GM19025 (cell line): Measurements from ENCODE around the gene HSD17B14.
"Not testable (repeated sequence)": the region's sequence is repeated elsewhere in the genome, so short reads cannot be mapped to it uniquely, and the experiment has no call there.

Experiments
- ATAC-seq: cut with Tn5 transposase; IDR thresholded peaks from one replicate; pipeline ENCODE4 v1.9.1; 2021; ENCODE audit warnings: mild to moderate bottlenecking, low read depth, moderate library complexity; ENCODE audit not compliant: unreplicated experiment

Gene HSD17B14

DNA sequence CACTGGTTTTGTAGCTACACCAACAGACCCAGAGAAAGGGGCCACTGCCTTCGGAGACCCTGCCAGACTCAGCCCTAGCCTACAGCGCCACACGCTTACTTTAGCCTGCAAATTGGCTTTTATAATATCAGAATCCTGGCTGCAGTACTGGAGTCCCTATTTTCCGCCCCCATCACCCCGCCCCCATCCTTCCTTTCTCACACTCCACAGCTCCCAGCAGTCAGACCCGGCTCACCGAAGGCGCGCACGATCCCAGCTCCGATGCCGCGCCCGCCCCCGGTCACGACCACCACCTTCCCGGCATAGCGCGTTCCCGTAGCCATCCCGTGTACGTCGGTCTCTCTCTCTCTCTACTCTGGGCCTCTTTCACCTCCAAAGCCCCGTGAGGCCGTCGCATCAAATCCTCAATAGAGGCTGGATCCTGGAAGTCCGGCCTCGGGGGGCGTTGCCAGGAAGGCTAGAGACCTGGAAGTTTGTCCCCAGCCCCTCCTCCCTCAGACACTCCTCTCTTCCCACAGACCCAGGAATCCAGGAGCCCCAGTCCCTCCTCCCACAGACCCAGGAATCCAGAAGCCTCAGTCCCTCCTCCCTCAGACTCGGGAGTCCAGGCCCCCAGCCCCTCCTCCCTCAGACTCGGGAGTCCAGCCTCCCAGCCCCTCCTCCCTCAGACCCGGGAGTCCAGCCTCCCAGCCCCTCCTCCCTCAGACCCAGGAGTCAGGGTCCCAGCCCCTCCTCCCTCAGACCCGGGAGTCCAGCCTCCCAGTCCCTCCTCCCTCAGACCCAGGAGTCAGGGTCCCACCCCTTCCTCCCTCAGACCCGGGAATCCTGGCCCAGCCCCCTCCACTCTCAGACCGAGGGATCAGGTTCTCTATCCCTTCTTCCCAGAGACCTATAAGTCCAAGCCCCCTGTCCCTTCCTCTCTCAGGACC, at the start of gene HSD17B14:
TSS of gene HSD17B14 (minus strand) at position 403 of the 929 bp plus-strand sequence. CDS start at position 323, 80 bp downstream.
- no peak for ATAC-seq

DNA sequence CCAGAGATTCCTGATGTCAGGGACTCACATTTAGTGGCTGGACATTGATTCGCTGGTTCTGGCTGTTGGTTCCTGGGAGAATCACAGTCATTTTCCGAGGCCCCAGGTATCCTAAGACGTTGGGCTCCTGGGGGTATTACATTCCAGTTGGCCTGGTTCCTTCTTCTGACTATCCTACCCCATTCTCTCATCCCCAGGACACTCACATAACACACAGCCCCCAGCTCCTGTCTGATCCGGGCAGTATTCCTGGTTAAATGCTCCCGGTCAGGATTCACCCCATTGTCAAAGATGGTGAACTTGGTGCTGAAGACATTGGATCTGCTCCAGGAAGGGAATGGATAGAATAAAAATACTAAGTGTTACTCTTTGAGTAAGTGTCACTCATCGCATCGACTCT, 47.4 kb upstream of the HSD17B14 start:
- no peak for ATAC-seq

DNA sequence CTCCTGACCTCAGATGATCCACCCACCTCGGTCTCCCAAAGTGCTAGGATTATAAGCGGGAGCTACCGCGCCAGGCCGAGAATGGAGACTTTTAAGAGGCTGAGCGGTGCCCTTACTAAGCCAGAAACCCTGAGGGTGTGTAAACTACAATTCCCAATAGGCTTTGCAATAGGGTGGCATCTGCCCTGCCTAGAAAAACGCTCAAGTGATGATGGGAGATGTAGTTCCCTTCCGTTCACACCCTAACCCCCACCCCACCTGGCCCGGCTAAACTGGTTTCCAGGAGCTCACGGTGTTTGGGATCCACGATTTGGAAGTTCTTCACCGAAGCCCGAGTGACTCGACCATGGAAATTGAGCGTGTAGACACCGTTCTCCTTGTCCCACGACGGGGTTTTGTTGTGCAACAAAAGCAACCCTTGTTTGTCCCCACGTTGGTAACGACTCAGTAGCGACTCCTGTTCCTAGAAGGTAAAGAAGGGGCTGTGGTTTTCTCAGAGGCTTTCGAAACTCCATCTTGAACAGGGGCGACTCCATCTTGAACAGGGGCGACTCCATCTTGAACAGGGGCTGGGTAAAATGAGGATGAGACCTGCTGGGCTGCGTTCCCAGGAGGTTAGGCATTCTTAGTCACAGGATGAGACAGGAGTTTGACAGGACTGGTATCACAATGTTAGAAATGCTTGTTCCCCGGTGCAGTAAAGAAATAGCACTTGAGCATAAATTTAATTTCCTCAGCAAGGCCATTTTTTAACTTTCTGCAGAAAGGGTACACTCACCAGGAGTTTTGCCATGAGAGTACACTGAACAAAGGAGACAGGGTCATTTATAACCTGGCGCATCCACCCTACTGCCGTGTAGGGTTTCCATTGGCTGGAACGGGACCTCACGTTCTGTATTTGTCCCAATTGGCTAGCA, 45.7 kb upstream of the HSD17B14 start:
- no peak for ATAC-seq

DNA sequence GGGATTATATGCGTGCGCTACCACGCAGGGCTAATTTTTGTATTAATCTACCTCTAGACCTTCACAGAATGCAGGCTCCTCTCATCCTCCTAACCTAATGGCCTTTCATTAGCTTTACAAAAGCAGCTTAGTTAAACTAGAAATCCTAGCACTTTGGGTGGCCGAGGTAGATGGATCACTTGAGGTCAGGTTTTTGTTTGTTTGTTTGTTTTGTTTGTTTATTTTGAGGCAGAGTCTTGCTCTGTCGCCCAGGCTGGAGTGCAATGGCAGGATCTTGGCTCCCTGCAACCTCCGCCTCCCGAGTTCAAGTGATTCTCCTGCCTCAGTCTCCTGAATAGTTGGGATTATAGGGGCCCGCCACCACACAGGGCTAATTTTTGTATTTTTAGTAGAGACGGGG, 43.4 kb upstream of the HSD17B14 start:
- ATAC-seq: not testable (repeated sequence)

DNA sequence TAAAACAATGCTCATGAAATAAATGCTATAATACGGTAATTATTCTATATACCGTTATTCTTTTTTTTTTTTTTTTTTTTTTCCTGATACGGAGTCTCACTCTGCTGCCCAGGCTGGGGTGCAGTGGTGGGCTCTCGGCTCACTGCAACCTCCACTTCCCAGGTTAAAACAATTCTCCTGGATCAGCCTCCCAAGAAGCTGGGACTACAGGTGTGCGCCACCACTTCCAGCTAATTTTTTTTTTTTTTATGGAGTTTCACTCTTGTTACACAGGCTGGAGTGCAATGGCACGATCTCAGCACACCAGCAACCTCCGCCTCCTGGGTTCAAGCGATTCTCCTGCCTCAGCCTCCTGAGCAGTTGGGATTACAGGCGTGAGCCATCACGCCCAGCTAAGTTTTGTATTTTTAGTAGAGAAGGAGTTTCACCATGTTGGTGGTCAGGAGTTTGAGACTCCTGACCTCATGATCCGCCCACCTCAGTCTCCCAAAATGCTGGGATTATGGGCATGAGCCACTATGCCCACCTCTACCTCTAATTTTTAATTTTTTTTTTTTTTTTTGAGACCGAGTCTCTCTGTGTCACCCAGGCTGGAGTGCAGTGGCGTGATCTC, 42.8 kb upstream of the HSD17B14 start:
- ATAC-seq: no peak

DNA sequence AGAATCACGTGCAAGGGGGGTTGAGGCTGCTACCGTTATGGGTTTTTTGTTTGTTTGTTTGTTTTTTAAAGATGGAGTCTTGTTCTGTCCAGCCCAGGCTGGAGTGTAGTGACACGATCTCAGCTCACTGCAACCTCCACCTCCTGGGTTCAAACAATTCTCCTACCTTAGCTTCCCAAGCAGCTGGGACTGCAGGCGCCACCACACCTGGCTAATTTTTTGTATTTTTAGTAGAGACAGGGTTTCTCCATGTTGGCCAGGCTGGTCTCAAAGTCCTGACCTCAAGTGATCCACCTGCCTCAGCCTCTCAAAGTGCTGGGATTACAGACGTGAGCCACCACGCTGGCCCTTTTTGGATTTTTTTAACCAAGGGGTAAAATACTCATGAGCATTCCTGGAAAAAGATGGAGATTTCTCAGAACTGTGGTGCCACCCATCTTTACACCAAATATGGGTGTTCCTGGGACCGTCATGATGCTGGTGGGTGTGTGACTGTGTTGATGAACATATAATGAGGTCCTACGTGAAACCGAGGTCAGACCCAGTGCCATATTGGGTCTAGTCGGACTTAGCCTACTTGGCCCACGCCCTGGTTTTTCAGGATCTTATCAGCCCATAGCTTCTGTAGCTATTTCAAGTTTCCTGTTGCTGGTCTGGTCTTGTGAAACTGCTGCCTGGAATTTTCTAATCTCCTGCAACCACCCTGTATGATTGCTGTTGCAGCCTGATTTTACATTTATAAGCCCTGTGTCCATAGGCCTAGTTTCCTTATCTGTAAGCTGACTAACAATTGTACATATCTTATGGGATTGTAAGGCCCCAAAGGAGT, 42.1 kb upstream of the HSD17B14 start:
- no peak for ATAC-seq

DNA sequence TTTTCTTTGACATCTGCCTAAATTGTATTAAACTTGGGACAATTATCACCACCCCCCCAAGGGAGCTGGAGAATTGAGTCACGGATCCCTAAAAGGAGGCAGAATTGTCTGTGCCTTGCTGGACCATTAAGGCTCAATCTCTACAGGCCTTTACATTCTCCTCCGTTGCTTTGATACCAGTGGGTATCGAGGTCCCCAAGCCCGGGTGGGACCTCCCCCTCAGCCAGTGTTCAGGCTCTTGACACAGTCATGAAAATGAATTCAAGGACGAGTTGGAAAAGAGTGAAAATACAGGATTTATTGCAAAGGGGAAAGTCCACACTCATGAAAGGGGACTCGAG, 41.5 kb upstream of the HSD17B14 start:
- ATAC-seq: no peak

DNA sequence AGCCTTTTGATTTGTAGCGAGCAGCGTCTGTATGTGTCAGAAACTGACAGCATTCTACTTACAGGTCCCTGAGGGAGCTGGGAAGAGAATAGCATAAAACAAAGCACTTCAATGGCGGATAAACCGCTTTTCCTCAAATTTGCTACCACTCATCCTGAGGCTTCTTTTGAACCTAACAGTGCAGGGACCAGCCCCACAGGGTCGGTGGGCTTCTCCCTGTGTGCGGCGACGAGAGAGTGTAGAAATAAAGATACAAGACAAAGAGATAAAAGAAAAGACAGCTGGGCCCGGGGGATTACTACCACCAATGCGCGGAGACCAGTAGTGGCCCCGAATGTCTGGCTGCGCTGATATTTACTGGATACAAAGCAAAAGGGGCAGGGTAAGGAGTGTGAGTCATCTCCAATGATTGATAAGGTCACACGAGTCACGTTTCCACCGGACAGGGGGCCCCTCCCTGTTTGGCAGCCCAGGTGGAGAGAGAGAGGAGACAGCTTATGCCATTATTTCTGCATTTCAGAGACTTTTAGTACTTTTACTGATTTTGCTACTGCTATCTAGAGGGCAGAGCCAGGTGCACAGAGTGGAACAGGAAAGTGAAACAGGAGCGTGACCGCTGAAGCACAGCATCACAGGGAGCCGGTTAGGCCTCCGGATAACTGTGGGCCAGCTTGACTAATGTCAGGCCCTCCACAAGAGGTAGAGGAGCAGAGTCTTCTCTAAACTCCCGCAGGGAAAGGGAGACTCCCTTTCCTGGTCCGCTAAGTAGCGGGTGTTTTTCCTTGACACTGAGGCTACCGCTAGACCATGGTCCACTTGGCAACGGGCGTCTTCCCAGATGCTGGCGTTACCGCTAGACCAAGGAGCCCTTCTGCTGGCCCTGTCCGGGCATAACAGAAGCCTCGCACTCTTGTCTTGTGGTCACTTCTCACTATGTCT, 40.0 kb upstream of the HSD17B14 start:
- ATAC-seq: not testable (repeated sequence)

DNA sequence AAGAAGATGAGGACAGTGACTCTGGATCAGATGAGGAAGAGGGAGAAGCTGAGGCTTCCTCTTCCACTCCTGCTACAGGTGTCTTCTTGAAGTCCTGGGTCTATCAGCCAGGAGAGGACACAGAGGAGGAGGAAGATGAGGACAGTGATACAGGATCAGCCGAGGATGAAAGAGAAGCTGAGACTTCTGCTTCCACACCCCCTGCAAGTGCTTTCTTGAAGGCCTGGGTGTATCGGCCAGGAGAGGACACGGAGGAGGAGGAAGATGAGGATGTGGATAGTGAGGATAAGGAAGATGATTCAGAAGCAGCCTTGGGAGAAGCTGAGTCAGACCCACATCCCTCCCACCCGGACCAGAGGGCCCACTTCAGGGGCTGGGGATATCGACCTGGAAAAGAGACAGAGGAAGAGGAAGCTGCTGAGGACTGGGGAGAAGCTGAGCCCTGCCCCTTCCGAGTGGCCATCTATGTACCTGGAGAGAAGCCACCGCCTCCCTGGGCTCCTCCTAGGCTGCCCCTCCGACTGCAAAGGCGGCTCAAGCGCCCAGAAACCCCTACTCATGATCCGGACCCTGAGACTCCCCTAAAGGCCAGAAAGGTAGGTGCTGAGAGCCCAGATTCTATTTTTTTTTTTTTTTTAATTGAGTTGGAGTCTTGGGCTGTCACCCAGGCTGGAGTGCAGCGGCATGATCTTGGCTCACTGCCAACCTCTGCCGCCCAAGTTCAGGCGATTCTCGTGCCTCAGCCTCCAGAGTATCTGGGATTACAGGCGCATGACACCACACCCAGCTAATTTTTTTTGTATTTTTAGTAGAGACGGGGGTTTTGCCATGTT, 38.2 kb upstream of the HSD17B14 start:
- no peak for ATAC-seq

DNA sequence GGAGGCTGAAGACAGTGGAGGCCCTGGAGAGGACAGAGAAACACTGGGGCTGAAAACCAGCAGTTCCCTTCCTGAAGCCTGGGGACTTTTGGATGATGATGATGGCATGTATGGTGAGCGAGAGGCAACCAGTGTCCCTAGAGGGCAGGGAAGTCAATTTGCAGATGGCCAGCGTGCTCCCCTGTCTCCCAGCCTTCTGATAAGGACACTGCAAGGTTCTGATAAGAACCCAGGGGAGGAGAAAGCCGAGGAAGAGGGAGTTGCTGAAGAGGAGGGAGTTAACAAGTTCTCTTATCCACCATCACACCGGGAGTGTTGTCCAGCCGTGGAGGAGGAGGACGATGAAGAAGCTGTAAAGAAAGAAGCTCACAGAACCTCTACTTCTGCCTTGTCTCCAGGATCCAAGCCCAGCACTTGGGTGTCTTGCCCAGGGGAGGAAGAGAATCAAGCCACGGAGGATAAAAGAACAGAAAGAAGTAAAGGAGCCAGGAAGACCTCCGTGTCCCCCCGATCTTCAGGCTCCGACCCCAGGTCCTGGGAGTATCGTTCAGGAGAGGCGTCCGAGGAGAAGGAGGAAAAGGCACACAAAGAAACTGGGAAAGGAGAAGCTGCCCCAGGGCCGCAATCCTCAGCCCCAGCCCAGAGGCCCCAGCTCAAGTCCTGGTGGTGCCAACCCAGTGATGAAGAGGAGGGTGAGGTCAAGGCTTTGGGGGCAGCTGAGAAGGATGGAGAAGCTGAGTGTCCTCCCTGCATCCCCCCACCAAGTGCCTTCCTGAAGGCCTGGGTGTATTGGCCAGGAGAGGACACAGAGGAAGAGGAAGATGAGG, 37.4 kb upstream of the HSD17B14 start:
- no peak for ATAC-seq

DNA sequence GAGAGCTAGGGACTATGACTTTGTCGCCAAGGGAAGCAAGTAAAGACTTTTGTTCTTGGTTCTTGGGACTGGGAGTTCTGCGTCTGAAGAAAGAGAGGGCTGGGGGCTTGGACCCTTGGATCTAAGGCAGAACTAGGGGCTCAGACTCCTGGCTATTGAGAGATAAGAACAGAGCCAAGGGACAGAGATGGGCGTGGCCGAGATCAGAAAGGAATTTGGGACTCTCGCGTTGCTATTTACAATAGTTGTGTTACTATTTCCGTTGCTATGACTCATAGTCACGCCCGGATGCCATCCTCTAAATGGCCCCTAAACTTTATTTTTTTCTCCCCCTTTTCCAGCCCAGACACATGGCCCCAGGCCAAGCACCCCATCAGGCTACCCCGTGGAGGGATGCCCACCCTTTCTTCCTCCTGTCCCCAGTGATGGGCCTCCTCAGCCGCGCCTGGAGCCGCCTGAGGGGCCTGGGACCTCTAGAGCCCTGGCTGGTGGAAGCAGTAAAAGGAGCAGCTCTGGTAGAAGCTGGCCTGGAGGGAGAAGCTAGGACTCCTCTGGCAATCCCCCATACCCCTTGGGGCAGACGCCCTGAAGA, 36.7 kb upstream of the HSD17B14 start:
- ATAC-seq: no peak

DNA sequence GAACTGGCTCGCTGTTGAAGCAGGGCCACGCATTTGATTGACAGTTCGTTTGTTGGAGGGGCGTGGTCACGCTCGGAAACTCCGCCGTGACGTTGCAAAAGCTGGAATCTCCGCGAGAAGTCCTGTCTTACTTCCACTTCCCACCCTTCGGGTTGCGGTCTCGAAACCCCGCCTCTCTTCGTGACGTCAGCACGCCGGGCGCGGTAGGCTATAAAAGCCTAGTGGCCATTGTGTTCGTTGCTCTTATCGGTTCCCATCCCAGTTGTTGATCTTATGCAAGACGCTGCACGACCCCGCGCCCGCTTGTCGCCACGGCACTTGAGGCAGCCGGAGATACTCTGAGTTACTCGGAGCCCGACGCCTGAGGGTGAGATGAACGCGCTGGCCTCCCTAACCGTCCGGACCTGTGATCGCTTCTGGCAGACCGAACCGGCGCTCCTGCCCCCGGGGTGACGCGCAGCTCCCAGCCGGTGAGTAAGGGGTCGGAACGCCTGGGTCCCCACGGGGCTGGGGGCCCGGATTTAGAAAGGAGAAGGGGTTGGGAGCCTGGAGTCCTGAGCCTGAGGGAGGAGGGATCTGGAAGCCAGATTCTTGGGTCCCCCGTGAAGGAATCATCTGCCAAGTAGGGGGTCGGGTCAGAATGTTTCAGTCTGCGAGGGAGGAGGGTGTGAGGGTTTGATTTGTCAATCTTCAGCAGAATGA, 36.0 kb upstream of the HSD17B14 start, which contains the start of gene PPP1R15A:
TSS of gene PPP1R15A (plus strand) at position 240 of the 702 bp plus-strand sequence. CDS start 813 bp downstream, outside the sequence.
- ATAC-seq: peak; percentile 34

DNA sequence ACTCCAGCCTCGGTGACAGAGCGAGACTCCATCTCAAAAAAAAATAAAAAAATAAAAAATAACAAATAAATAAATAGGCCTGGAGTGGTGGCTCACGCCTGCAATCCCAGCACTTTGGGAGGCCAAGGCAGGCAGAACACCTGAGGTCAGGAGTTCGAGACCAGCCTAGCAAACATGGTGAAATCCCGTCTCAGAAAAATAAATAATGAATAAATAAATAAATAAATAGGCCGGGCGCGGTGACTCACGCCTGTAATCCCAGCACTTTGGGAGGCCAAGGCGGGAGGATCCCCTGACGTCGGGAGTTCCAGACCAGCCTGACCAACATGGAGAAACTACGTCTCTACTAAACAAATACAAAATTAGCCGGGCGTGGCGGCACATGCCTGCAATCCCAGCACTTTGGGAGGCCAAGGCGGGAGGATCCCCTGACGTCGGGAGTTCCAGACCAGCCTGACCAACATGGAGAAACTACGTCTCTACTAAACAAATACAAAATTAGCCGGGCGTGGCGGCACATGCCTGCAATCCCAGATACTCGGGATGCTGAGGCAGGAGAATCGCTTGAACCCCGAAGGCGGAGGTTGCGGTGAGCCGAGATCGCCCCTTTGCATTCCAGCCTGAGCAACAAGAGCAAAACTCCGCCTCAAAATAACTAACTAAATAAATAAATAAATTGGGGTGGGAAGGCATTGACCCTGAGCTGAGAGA, 35.3 kb upstream of the HSD17B14 start:
- not testable (repeated sequence) for ATAC-seq

DNA sequence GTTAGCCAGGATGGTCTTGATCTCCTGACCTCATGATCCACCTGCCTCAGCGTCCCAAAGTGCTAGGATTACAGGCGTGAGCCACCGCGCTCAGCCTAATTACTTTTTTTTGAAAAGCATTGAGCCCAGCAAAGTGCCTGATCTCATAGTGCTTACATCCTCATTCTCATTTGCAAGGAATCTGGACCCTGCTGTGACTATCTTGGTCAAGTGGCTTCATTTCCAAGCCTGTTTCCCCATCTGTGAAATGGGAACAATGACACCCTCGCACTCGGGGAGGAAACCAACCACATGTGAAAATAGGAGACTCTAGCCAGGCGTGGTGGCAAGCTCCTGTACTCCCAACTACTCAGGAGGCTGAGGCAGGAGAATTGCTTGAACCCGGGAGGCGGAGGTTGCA, 33.8 kb upstream of the HSD17B14 start:
- no peak for ATAC-seq

DNA sequence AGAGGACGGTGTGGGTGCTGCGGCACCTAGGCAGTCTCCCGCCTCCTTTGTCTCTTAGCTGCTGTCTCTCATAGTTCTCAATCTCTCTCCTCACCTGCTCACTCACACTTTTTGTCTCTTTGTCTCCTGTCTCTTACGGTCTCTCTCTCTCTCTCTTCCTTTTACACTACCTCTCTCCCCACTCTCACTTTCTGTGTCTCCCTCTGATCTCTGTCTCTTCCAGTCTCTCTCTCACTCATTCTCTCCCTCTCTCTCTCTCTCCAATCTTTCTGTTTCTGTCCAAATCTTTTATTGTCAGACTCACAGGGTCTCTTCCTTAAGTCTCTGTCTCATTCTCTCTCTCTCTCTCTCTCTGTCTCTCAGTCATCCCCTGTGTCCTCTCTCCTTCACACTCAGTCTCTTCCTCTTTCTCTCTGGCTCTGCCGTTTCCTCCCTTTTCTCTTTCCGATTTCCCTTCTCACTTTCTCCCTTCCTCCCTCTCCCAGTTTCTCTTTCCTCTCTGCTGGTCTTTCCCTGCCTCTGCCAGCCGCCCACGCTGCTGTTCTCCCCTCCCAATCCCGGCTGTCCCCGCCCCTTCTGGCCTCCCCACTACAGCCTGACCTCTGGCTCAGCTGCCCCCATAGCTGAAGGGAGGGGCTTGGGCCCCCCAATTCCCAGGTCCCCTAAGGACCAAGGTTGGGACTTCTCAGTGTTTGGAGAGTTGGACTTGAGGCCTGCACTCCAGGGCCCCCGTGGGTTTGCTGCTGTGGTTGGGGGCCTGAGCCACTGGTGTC, 32.0 kb upstream of the HSD17B14 start, which contains the start of gene PLEKHA4:
TSS of gene PLEKHA4 (minus strand) at position 504 of the 773 bp plus-strand sequence. CDS start 997 bp downstream, outside the sequence.
- no peak for ATAC-seq
